IMR-90 (cell line): ENCODE data around the gene ACVRL1. TPM values are rescaled to one million over a fixed set of nuclear protein-coding genes. Genes with fewer than 3 reads are reported as not detected.

Experiments used
- ATAC-seq: fragments of 200-7000 bp; cut with Tn5 transposase; 2 replicates; pipeline ENCODE4 v1.9.1; 2020; ENCODE audit warnings: low read depth, mild to moderate bottlenecking, moderate library complexity
- BruUV-seq: library from RNA; stranded (reverse); fragments of 400-500 nt; replicated peaks from 2 replicates; lab custom pipeline; 2021; lab: Mats Ljungman, UMichigan
- CTCF ChIA-PET: fragments of 300-600 bp; formaldehyde crosslinking; extraction: SDS; loops from one replicate; lab custom pipeline; 2021; ENCODE audit warnings: antibody characterized with exemption; lab: Yijun Ruan, JAX
- POLR2A ChIA-PET: fragments of 300-600 bp; sonication (Branson Sonifier 250); formaldehyde crosslinking; loops from one replicate; lab custom pipeline; 2022; ENCODE audit warnings: antibody characterized with exemption; ENCODE audit not compliant: unreplicated experiment; lab: Charles Lee
- DNase-seq: peaks from one replicate; pipeline ENCODE4 v3.0.0; 2013
- H2AFZ ChIP-seq: replicated peaks from 2 replicates; pipeline ENCODE3; 2013; ENCODE audit warnings: low read length, mild to moderate bottlenecking; ENCODE audit not compliant: poor library complexity
- H2AK5ac ChIP-seq: 2 replicates; pipeline ENCODE4 v1.6.1; 2013; ENCODE audit warnings: low read depth, low read length, inconsistent platforms
- H2AK9ac ChIP-seq: replicated peaks from 2 replicates; pipeline ENCODE3; 2013; ENCODE audit warnings: mild to moderate bottlenecking, low read depth, low read length, moderate library complexity; ENCODE audit not compliant: poor library complexity
- H2BK120ac ChIP-seq: 2 replicates; pipeline ENCODE4 v1.6.1; 2013; ENCODE audit warnings: low read depth, low read length, inconsistent platforms
- H2BK15ac ChIP-seq: 3 replicates; pipeline ENCODE4 v1.6.1; 2013; ENCODE audit warnings: low read depth, low read length, inconsistent platforms
- H2BK20ac ChIP-seq: 2 replicates; pipeline ENCODE4 v1.6.1; 2013; ENCODE audit warnings: low read depth, mild to moderate bottlenecking, inconsistent platforms, low read length, moderate library complexity
- H2BK5ac ChIP-seq: 2 replicates; pipeline ENCODE4 v1.6.1; 2013; ENCODE audit warnings: mild to moderate bottlenecking, low read depth, low read length, inconsistent platforms; ENCODE audit not compliant: poor library complexity, severe bottlenecking
- H3K14ac ChIP-seq: replicated peaks from 2 replicates; pipeline ENCODE4 v1.6.1; 2013; ENCODE audit warnings: low read depth, low read length, inconsistent platforms
- H3K18ac ChIP-seq: 2 replicates; pipeline ENCODE4 v1.6.1; 2013; ENCODE audit warnings: low read depth, low read length, control low read depth
- H3K23ac ChIP-seq: 2 replicates; pipeline ENCODE4 v1.6.1; 2013; ENCODE audit warnings: low read depth, low read length, inconsistent platforms
- H3K27ac ChIP-seq: 2 replicates; pipeline ENCODE4 v1.5.1; 2013; ENCODE audit warnings: mild to moderate bottlenecking, control low read depth, low read length; ENCODE audit not compliant: insufficient read depth
- H3K27me3 ChIP-seq: 2 replicates; pipeline ENCODE4 v1.6.1; 2013; ENCODE audit warnings: low read length; ENCODE audit not compliant: control insufficient read depth, insufficient read depth
- H3K36me3 ChIP-seq: 2 replicates; pipeline ENCODE4 v1.6.1; 2013; ENCODE audit warnings: low read length, mixed read lengths; ENCODE audit not compliant: control insufficient read depth, insufficient read depth
- H3K4ac ChIP-seq: 2 replicates; pipeline ENCODE4 v1.6.1; 2013; ENCODE audit warnings: low read depth, low read length, inconsistent platforms
- H3K4me1 ChIP-seq: 2 replicates; pipeline ENCODE4 v1.6.1; 2013; ENCODE audit warnings: low read length, mixed read lengths; ENCODE audit not compliant: control insufficient read depth, insufficient read depth
- H3K4me2 ChIP-seq: 2 replicates; pipeline ENCODE4 v1.6.1; 2013; ENCODE audit warnings: low read depth, mild to moderate bottlenecking, control low read depth, low read length, moderate library complexity
- H3K4me3 ChIP-seq: 2 replicates; pipeline ENCODE4 v1.5.1; 2013; ENCODE audit warnings: low read depth, mild to moderate bottlenecking, control low read depth, low read length, moderate library complexity; ENCODE audit not compliant: insufficient read depth
- H3K56ac ChIP-seq: 2 replicates; pipeline ENCODE4 v1.6.1; 2013; ENCODE audit warnings: low read length, inconsistent platforms; ENCODE audit not compliant: insufficient read depth; ENCODE audit errors: extremely low read depth
- H3K79me1 ChIP-seq, 2 experiments: 2 replicates each; pipeline ENCODE4 v1.6.1; 2013; ENCODE audit warnings: low read length in 2 of 2, inconsistent platforms in 1 of 2, low read depth in 1 of 2
- H3K9ac ChIP-seq: 2 replicates; pipeline ENCODE4 v1.6.1; 2013; ENCODE audit warnings: low read depth, low read length, control low read depth
- H3K9me1 ChIP-seq: 2 replicates; pipeline ENCODE4 v1.6.1; 2013; ENCODE audit warnings: low read length, inconsistent platforms; ENCODE audit not compliant: insufficient read depth
- H3K9me3 ChIP-seq: 2 replicates; pipeline ENCODE4 v1.6.1; 2013; ENCODE audit warnings: low read length; ENCODE audit not compliant: control insufficient read depth, insufficient read depth
- H4K20me1 ChIP-seq: 2 replicates; pipeline ENCODE4 v1.6.1; 2013; ENCODE audit warnings: low read length, inconsistent platforms; ENCODE audit not compliant: insufficient read depth
- H4K5ac ChIP-seq: 2 replicates; pipeline ENCODE4 v1.6.1; 2013; ENCODE audit warnings: mild to moderate bottlenecking, low read depth, low read length, control low read depth
- H4K8ac ChIP-seq, 2 experiments: 2 replicates each; pipeline ENCODE4 v1.6.1; 2013; ENCODE audit warnings: low read depth in 2 of 2, low read length in 2 of 2, control low read depth in 1 of 2, inconsistent platforms in 1 of 2
- H4K91ac ChIP-seq: 2 replicates; pipeline ENCODE4 v1.6.1; 2013; ENCODE audit warnings: low read depth, low read length, inconsistent platforms; ENCODE audit not compliant: insufficient read depth
- BHLHE40 ChIP-seq: fragments of 150-350 bp; IDR thresholded peaks from 2 replicates; pipeline ENCODE4 v1.6.1; 2016; ENCODE audit warnings: mild to moderate bottlenecking, low read depth, low read length
- CEBPB ChIP-seq: IDR thresholded peaks from 2 replicates; pipeline ENCODE4 v1.6.1; 2012; ENCODE audit warnings: low read depth, low read length, improper control_type of control experiment
- CHD1 ChIP-seq: IDR thresholded peaks from 2 replicates; pipeline ENCODE4 v1.6.1; 2012; ENCODE audit warnings: low read depth, low read length, improper control_type of control experiment
- MAFK ChIP-seq: IDR thresholded peaks from 2 replicates; pipeline ENCODE4 v1.6.1; 2012; ENCODE audit warnings: low read depth, low read length, improper control_type of control experiment
- MXI1 ChIP-seq: IDR thresholded peaks from 2 replicates; pipeline ENCODE4 v1.6.1; 2012; ENCODE audit warnings: low read depth, mild to moderate bottlenecking, low read length, moderate library complexity, borderline replicate concordance
- NFE2L2 ChIP-seq: fragments of 150-350 bp; IDR thresholded peaks from 2 replicates; pipeline ENCODE4 v1.6.1; 2016; ENCODE audit warnings: low read depth, mild to moderate bottlenecking, low read length
- RCOR1 ChIP-seq: IDR thresholded peaks from 2 replicates; pipeline ENCODE4 v1.6.1; 2012; ENCODE audit warnings: mild to moderate bottlenecking, low read length, improper control_type of control experiment; ENCODE audit not compliant: insufficient replicate concordance
- RFX5 ChIP-seq: IDR thresholded peaks from 2 replicates; pipeline ENCODE4 v1.8.0; 2012; ENCODE audit warnings: low read depth, mild to moderate bottlenecking, low read length, moderate library complexity
- SMC3 ChIP-seq: fragments of 150-350 bp; IDR thresholded peaks from 2 replicates; pipeline ENCODE4 v1.6.1; 2016; ENCODE audit warnings: low read depth, mild to moderate bottlenecking, antibody characterized with exemption, low read length, moderate library complexity
- WGBS, 2 experiments: methylation state at CpG; one replicate each; pipeline versions ENCODE4 v1.1.5 to v1.1.7; 2013; ENCODE audit warnings: missing lambda C conversion rate in 2 of 2; ENCODE audit not compliant: insufficient read length in 1 of 2; ENCODE audit errors: extremely low coverage in 2 of 2; 5-methylcytosine and 5-hydroxymethylcytosine counted together
- dilution Hi-C: fragments of 300-500 bp; cut with HindIII; formaldehyde crosslinking; loops from one replicate; pipeline ENCODE4 v1.14.3; 2018; ENCODE audit warnings: low sequenced_read_pairs; ENCODE audit not compliant: unreplicated experiment
- in situ Hi-C: fragments of 300-500 bp; cut with MboI; formaldehyde crosslinking; loops from 3 replicates; pipeline ENCODE4 v1.14.3; 2019; ENCODE audit warnings: low sequenced_read_pairs, inconsistent platforms, mixed read lengths
- intact Hi-C: fragments of 100-400 bp; cut with micrococcal nuclease; formaldehyde crosslinking; loops from 2 replicates; pipeline ENCODE4 v1.10.0; 2022
- polyA plus RNA-seq, 3 experiments: library from polyadenylated mRNA; depleted of rRNA; stranded (reverse); fragments of >200 nt; gene quantifications; 2 replicates each; pipeline ENCODE4 v1.2.3, GENCODE V29; 2012; ENCODE audit warnings: low replicate concordance in 1 of 3
- total RNA-seq: library from RNA; depleted of rRNA; stranded (reverse); fragments of >200 nt; gene quantifications from 2 replicates; pipeline ENCODE4 v1.2.3, GENCODE V29; 2012
- TF ChIP-seq, protein P1 (sequence below): fragments of 150-350 bp; IDR thresholded peaks from 2 replicates; pipeline ENCODE4 v1.6.1; 2016; ENCODE audit warnings: low read depth, mild to moderate bottlenecking, low read length, moderate library complexity, borderline replicate concordance
- TF ChIP-seq, protein P2 (sequence below): conservative IDR thresholded peaks from 2 replicates; pipeline ENCODE4 v1.5.1; 2012; ENCODE audit warnings: mild to moderate bottlenecking, low read depth, low read length, improper control_type of control experiment

ACVRL1 gene
- total and polyA plus RNA-seq, 2 of the 4 experiments (the other 2 are of a cell fraction): 6.4 to 7.5 TPM

DNA sequence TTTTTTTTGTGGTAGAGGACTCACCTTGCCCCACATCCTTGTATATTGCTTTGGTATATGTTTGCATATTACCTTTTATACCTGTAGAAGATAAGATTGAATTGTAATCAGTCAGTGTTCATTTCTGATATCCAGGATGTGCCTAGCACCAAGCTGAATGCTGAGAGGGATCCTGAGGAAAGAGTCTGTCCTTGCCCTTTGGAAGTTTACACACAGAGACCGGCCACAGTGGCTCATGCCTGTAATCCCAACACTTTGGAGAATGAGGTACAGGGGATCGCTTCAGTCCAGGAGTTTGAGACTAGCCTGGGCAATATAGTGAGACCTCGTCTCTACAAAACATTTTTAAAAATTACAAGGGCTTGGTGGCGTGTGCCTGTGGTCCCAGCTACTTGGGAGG is 52.6 kb downstream of the ACVRL1 start:
- Histone ChIP-seq H3K9me1 (peaks cover 14% of the 10 kb centered on the region), H2AK9ac (no peak overlapping the region), H3K9me3 (no peaks in the 10 kb centered on the region), H2AK5ac (no peak overlapping the region), H4K5ac (no peak overlapping the region), H4K20me1 (peaks cover 40% of the 10 kb centered on the region), H3K9ac (no peak overlapping the region), H3K4ac (no peak overlapping the region), H3K4me1 (peaks cover 12% of the 10 kb centered on the region), H3K23ac (no peak overlapping the region), H3K36me3 (peaks cover 7% of the 10 kb centered on the region), H3K79me1 (peaks cover 38 to 85% of the 10 kb centered on the region in 2 experiments), H2BK120ac (no peak overlapping the region), H3K18ac (no peak overlapping the region), H2AFZ (no peak overlapping the region), H4K8ac (no peak overlapping the region), H3K56ac (no peak overlapping the region), H3K14ac (no peak overlapping the region), H4K91ac (no peak overlapping the region), H2BK20ac (no peak overlapping the region), H3K4me3 (no peak overlapping the region), H3K27ac (no peak overlapping the region), H3K27me3 (no peaks in the 10 kb centered on the region), H2BK15ac (no peak overlapping the region), H2BK5ac (no peak overlapping the region), H3K4me2 (no peak overlapping the region)
- TF ChIP-seq, protein P1, sequence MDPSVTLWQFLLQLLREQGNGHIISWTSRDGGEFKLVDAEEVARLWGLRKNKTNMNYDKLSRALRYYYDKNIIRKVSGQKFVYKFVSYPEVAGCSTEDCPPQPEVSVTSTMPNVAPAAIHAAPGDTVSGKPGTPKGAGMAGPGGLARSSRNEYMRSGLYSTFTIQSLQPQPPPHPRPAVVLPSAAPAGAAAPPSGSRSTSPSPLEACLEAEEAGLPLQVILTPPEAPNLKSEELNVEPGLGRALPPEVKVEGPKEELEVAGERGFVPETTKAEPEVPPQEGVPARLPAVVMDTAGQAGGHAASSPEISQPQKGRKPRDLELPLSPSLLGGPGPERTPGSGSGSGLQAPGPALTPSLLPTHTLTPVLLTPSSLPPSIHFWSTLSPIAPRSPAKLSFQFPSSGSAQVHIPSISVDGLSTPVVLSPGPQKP: no peak
- TF ChIP-seq NFE2L2 (no peak), MAFK (no peak), BHLHE40 (no peak), CHD1 (no peak), RFX5 (no peak), SMC3 (no peak), RCOR1 (no peak), MXI1 (no peak), CEBPB (no peak)
- TF ChIP-seq, protein P2, sequence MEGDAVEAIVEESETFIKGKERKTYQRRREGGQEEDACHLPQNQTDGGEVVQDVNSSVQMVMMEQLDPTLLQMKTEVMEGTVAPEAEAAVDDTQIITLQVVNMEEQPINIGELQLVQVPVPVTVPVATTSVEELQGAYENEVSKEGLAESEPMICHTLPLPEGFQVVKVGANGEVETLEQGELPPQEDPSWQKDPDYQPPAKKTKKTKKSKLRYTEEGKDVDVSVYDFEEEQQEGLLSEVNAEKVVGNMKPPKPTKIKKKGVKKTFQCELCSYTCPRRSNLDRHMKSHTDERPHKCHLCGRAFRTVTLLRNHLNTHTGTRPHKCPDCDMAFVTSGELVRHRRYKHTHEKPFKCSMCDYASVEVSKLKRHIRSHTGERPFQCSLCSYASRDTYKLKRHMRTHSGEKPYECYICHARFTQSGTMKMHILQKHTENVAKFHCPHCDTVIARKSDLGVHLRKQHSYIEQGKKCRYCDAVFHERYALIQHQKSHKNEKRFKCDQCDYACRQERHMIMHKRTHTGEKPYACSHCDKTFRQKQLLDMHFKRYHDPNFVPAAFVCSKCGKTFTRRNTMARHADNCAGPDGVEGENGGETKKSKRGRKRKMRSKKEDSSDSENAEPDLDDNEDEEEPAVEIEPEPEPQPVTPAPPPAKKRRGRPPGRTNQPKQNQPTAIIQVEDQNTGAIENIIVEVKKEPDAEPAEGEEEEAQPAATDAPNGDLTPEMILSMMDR: no peak
- CTCF ChIA-PET: no interaction called here
- in situ Hi-C loops: no loop called here
- POLR2A ChIA-PET: no interaction called here
- no peak for DNase-seq
- no CpG with 5 or more reads among the region's 4 CpGs for WGBS, 2 experiments
- dilution Hi-C loops: loop anchor here (25.0 kb wide), 1 partner anchor 98 kb away; no protein-coding TSS in a partner anchor
- BruUV-seq: no TSS peak
- ATAC-seq: no peak
- intact Hi-C loops: no loop called here
